Measurements from ENCODE around the gene NFAM1. TPM values are rescaled to one million over a fixed set of nuclear protein-coding genes. Genes with fewer than 3 reads are reported as not detected.

NFAM1 gene
- total and polyA plus RNA-seq, 2 of the 4 experiments (the other 2 are of a cell fraction): not detected

DNA sequence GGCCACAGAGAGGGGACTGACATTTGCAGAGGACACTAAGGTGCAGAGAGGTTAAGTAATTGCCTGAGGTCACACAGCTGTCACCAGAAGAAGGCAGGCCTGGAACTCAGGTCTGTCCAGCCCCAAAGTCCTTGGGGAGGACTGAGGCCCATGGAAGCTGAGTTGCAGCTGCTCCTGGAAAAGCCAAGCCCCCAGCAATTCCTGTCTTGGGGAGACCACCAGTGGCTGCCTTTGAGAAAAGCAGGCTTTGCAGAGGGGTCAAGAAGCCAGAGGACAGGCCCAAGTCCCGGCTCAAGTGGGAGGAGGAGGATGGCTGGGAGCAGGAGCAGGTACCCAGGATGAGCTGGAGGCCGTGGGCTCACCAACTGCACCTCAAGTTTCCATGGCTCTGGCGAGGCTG, 3.4 kb downstream of the NFAM1 start:
- TF ChIP-seq, protein P1, sequence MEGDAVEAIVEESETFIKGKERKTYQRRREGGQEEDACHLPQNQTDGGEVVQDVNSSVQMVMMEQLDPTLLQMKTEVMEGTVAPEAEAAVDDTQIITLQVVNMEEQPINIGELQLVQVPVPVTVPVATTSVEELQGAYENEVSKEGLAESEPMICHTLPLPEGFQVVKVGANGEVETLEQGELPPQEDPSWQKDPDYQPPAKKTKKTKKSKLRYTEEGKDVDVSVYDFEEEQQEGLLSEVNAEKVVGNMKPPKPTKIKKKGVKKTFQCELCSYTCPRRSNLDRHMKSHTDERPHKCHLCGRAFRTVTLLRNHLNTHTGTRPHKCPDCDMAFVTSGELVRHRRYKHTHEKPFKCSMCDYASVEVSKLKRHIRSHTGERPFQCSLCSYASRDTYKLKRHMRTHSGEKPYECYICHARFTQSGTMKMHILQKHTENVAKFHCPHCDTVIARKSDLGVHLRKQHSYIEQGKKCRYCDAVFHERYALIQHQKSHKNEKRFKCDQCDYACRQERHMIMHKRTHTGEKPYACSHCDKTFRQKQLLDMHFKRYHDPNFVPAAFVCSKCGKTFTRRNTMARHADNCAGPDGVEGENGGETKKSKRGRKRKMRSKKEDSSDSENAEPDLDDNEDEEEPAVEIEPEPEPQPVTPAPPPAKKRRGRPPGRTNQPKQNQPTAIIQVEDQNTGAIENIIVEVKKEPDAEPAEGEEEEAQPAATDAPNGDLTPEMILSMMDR (conservative IDR thresholded peaks at IDR 0.05; ENCODE audit: low read depth, low read length): no peak
- H3K27me3 ChIP-seq (ENCODE audit: control insufficient read depth, insufficient read depth, low read length): peaks cover 71% of the 10 kb centered on the region
- no peaks in the 10 kb centered on the region for H4K20me1 ChIP-seq (ENCODE audit: insufficient read depth, low read length)
- H2AK9ac ChIP-seq (replicated peaks; ENCODE audit: low read depth, low read length, poor library complexity): no peak overlapping the region
- no peak overlapping the region for H4K8ac ChIP-seq (ENCODE audit: low read depth in 2 of 2, low read length in 2 of 2)
- no peak overlapping the region for H2AK5ac ChIP-seq (ENCODE audit: low read depth, low read length)
- no peak overlapping the region for H4K91ac ChIP-seq (ENCODE audit: insufficient read depth, low read depth, low read length)
- no peak overlapping the region for H3K23ac ChIP-seq (ENCODE audit: low read depth, low read length)
- ChIA-PET POLR2A (ENCODE audit: unreplicated experiment) (no interaction called here), CTCF (no interaction called here)
- H3K9ac ChIP-seq (ENCODE audit: low read depth, low read length): no peak overlapping the region
- no peak overlapping the region for H2BK120ac ChIP-seq (ENCODE audit: low read depth, low read length)
- H3K9me3 ChIP-seq (ENCODE audit: control insufficient read depth, insufficient read depth, low read length): no peaks in the 10 kb centered on the region
- WGBS, 2 experiments (ENCODE audit: extremely low coverage in 2 of 2, insufficient read length in 1 of 2): 62% methylated on average over 2 of the region's 3 CpGs; no CpG with 5 or more reads in 1 of the 2 experiments
- dilution Hi-C loops (cut with HindIII; ENCODE audit: low sequenced_read_pairs, unreplicated experiment): no loop called here
- H2BK5ac ChIP-seq (ENCODE audit: low read depth, low read length, poor library complexity, severe bottlenecking): no peak overlapping the region
- no peak overlapping the region for H3K4ac ChIP-seq (ENCODE audit: low read depth, low read length)
- no peak overlapping the region for H2AFZ ChIP-seq (replicated peaks; ENCODE audit: low read length, poor library complexity)
- no peaks in the 10 kb centered on the region for H3K4me1 ChIP-seq (ENCODE audit: control insufficient read depth, insufficient read depth, low read length)
- H3K79me1 ChIP-seq (ENCODE audit: low read depth in 1 of 2, low read length in 2 of 2): no peaks in the 10 kb centered on the region
- H3K36me3 ChIP-seq (ENCODE audit: control insufficient read depth, insufficient read depth, low read length): no peaks in the 10 kb centered on the region
- ATAC-seq (ENCODE audit: low read depth) (no peak), DNase-seq (no peak)
- H3K9me1 ChIP-seq (ENCODE audit: insufficient read depth, low read length): no peaks in the 10 kb centered on the region
- no peak overlapping the region for H4K5ac ChIP-seq (ENCODE audit: low read depth, low read length)
- no peak overlapping the region for H3K27ac ChIP-seq (ENCODE audit: insufficient read depth, low read length)
- no peak overlapping the region for H3K56ac ChIP-seq (ENCODE audit: extremely low read depth, insufficient read depth, low read length)
- H3K14ac ChIP-seq (replicated peaks; ENCODE audit: low read depth, low read length): no peak overlapping the region
- in situ Hi-C loops (cut with MboI; ENCODE audit: low sequenced_read_pairs): no loop called here
- H3K4me3 ChIP-seq (ENCODE audit: insufficient read depth, low read depth, low read length): no peak overlapping the region
- no peak overlapping the region for H3K18ac ChIP-seq (ENCODE audit: low read depth, low read length)
- H3K4me2 ChIP-seq (ENCODE audit: low read depth, low read length): no peak overlapping the region
- H2BK15ac ChIP-seq (ENCODE audit: low read depth, low read length): no peak overlapping the region
- H2BK20ac ChIP-seq (ENCODE audit: low read depth, low read length): no peak overlapping the region
- no TSS peak for BruUV-seq (replicated peaks)
- intact Hi-C loops (cut with micrococcal nuclease): no loop called here

All from IMR-90 (cell line).